Amniotic epithelial cell (primary cell): Measurements from ENCODE around the gene VIPR1.

Source experiments
- DNase-seq: peaks from one replicate; pipeline ENCODE4 v3.0.0-alpha.2; 2010; ENCODE audit warnings: low read depth

Gene VIPR1

DNA sequence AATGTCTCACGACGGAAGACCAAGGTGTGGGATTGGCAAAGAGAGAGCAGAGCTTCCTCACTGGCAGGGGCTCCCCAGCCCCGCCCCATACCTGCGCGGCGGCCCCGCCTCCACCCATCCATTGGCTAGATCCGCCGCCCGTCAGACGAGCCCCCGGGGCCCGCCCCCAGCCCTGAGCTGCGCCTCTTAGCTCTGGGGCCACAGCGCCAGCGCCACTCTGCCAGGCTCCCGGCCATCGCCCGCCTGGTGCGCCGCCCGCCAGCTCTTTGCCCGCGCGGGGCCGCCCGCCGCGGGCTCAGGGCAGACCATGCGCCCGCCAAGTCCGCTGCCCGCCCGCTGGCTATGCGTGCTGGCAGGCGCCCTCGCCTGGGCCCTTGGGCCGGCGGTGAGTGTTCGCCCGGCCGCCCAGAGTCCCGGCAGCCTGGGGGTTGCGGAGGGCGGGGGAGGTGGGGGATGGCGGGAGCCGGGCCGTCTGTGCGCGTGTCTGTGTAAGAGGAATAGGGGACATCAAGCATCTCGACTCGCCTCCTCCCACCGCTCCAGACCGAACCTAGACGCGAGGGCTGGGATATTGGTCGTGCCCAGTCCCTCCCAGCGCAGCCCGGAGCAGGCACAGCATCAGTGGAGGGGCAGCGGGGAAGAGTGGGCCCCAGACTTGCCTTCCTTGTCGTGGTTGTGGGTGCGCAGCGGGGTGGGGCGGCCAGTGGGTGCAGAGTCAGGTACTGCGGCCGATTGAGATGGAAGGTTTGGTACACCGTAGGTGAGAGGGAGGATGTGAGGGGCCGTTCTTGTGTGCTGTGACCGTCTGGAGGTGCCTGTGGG is at the start of gene VIPR1:
TSS of gene VIPR1 (plus strand) at position 215 of the 822 bp plus-strand sequence. CDS start at position 308, 93 bp downstream.
- DNase-seq = no peak

DNA sequence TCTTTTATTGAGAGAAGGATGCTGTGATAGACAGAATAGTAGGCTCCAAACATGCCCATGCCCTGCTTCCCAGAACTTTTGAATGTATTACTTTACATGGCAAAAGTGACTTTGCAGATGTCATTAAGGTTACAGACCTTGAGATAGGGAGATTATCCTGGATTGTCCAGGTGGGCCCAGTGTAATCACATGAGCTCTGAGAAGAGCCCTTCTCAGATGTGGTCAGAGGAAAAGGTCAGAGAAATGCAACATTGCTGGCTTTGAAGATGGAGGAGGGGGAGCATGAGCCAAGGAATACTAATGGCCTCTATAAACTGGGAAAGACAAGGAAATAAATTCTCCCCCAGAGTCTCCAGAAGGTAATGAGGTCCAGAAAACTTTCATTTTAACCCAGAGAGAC is 46.2 kb upstream of the VIPR1 start:
- DNase-seq = no peak

DNA sequence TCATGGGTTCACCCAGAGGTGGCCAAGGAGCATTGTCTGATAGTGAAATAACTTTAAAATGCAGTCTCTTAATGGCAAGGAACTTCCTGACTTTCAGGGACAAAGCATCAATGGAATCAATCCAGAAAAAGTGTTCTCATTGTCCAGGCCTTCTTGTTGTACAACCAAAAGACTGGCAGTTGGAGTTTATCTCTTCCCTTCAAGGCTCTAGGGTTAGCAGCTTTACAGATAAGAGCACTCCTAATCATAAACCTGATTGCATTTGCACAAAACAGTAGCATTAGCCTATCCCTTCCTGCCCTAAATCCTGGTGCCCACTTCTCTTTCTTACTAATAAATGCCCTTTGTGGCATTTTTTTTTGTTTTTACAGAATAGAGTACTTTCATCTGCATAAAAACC is 43.3 kb upstream of the VIPR1 start:
- no peak for DNase-seq

DNA sequence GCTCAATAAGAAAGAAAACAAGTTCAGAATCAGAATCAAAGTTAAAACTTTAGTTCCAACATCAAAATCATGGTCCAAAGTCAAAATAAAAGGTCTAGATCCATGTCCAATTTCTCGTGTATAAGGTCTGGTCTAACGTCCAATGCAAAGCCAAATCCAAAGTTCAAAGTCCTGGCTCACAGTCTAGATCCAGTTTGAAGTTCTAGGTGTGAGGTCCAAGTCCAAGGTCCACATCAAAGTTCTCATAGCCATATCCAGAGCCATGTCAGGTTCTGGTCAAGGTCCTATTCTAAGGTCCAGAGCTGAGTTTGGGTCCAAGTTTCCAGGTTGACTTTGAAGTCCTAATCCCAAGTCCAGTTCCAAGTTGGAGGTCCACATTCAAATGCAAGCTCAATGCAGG is 40.7 kb upstream of the VIPR1 start:
- DNase-seq = no peak

DNA sequence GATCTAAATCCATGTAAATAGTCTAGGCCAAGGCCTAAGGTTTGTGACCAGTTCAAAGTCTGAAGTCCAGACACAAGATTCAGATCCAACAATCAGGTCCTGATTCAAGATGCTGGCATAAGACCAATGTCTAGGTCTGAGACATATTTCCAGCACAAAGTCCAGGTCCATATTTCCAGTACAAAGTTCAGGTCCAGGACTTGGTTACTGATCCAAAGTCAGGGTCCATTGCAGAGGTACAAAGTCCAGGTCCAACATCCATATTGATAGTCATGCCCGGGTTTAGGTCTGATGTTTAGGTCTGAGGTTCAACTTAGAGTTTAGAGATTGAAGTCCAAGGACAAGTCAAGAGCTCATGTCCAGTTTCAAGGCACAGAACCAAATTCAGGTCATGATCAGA is 39.4 kb upstream of the VIPR1 start:
- no peak for DNase-seq

DNA sequence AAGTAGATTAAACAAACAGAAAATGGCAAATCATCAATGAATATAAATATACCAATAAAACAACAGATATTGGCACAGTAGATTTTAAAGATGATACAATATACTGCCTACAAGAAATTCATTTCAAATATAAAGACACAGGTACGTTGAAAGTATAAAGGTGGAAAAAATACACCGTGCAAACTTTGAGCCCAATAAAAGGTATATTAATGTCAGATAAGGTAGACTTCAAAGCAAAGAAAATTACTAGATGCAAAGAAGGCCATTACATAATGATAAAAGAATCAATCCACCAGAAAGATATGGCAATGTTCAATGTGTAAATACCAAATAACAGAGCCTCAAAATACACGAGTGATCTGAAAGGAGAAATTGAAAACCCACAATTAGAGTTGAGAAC is 34.3 kb upstream of the VIPR1 start:
- no peak for DNase-seq

GRCh38 chr3:42472555-42472954 is 29.9 kb upstream of the VIPR1 start:
- no peak for DNase-seq

GRCh38 chr3:42473083-42473932 is 29.1 kb upstream of the VIPR1 start:
- peak; percentile 8 for DNase-seq

DNA sequence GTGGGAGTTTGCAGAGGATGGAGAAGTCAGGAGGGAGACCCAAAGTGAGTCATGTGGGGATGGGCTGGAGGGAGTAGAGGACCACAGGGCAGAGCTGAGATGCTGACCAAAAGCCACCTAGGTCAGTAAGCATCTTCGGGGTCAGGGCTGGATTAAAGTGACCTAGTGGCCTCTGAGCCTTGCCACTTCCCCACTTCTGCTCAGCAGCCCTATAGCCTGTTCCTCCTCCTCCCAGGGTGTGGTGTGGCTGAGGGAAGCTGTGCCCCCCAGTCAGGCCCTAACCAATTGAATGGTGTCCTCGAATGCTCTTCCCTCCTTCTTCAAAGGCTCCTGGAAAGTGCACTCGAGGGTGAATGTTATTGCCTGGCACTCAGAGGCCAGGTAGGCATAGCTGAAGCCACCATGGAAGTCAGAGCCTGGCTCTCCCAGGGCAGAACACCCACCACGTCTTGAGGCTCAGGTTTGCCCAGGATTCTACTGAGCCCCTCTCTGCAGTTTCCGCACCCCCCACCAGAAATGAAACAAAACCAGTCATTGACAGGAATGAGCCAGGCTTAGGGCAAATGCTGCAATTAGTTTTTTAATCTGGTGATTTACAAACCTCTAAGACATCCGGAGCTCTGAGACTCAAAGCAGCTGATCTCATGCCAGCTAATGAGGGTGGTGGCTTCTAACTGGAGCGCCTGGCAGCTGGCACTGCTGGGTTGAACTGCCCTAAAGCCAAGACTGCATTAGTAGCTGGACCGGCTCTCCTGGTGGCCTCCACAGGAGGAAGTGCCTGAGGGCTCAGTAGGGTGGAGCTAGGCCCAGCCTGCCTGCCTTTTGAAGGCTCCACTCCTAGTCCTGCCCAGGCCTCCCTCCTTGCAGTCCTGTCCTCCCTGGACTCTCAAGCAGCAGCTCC is 26.0 kb upstream of the VIPR1 start:
- DNase-seq = no peak

GRCh38 chr3:42477696-42478095 is 24.7 kb upstream of the VIPR1 start:
- no peak for DNase-seq

DNA sequence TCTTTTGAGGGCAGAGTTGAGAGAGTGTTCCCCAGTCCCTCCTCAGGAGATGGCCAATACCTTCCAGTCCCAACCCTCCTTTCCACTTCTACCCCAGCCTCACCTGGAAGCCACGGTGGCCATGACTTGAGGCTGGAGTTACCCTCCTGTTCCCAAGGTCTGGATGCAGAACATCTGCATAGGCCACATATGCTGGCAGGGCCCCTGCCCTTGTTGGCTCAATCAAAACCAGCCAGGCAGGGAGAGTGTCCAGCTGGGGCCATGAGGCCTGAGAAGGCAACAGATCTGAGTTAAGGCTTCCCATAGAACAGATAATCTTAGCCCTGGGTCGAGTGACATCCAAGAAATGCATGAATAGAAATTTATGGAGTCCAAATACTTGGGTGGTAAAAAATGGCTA is 23.6 kb upstream of the VIPR1 start:
- DNase-seq = no peak

- DNase-seq = no peak
Measured at GRCh38 chr3:42486814-42487565, 15.5 kb upstream of the VIPR1 start.

DNA sequence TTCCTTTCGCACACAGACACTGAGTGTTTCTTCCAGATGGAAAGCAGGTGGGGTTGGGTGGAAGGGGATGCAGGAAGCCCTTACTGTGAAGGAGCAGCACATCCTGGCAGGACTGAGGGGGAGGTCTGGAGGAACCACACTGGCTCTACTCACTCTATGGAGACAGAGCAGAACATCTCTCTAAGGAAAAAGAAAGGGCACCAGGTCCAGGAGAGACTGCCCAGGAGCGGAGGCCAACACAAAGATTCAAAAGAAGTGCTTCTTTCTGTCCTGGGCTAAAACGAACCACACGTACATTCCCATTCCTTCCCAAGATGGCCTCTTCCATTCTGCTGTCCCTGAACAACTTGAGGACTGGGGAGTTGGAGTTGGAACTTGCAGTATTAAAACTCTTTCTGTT is 13.8 kb upstream of the VIPR1 start:
- DNase-seq = no peak

- no peak for DNase-seq
Measured at GRCh38 chr3:42489116-42489936, 13.1 kb upstream of the VIPR1 start.

DNA sequence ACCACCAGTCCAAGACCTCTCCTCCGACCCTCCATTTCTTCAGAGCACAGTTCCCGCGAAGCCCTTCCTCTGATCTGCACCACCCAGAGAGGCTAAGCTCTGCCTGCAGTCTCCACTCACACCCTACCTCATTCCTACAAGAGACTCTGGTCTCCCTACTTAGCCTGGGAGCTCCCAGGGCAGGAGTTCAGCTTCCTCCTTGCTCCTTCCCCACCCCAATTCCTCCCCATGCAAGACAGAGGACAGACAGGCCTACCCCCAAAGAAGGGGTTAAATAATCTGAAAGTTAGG is 12.6 kb upstream of the VIPR1 start:
- no peak for DNase-seq

DNA sequence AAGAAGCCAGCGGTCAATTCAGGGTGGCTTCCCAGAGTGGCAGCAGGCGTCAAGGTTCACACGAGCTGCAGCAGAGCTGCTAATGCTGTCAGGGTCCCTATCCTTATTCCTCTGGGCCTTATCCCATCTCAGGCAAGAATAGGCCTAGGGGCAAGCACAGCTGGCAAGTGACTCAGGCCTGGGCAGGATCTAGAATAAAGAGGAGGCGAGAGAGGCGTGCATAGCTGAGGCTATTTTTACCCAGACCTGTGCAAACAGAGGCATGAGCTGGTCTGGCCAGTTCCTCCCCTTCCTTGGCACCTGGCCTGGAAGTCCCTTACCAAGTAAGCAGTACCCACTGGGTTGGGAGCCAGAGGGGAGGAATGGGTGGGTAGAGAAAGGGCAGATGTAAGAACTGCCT is 12.2 kb upstream of the VIPR1 start:
- DNase-seq = no peak

DNA sequence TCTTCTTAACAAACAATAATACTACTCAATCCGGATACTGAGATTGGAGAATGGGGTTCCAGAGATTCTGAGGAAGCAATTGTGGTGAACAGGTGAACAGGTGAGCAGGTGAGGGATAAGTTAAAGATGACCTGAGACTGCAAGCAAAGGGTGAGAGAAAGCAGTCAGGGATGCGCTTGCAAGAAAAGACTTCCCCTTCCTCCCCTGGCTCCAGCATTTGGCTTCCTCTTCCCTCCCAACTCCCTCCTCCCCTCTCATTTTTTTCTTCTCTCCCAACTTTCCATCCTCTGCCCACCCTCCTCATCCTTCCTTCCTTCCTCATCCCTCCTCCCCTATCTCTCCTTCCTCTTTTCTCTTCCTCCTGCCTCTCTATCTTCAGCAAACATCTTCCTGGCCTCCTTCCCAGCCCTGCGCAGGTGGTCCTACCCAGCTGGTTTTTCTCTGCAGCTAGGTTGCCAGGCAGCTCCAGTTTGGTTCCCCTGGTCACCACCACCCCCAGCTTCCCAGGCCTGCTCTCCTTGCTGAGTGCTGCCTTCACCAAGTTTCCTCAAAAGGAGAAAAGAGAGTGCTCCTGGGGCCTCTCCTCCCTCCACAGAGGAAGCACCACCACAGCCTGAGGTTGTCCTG is 10.4 kb upstream of the VIPR1 start:
- DNase-seq = no peak

- no peak for DNase-seq
Measured at GRCh38 chr3:42492508-42493080, 9.8 kb upstream of the VIPR1 start.

DNA sequence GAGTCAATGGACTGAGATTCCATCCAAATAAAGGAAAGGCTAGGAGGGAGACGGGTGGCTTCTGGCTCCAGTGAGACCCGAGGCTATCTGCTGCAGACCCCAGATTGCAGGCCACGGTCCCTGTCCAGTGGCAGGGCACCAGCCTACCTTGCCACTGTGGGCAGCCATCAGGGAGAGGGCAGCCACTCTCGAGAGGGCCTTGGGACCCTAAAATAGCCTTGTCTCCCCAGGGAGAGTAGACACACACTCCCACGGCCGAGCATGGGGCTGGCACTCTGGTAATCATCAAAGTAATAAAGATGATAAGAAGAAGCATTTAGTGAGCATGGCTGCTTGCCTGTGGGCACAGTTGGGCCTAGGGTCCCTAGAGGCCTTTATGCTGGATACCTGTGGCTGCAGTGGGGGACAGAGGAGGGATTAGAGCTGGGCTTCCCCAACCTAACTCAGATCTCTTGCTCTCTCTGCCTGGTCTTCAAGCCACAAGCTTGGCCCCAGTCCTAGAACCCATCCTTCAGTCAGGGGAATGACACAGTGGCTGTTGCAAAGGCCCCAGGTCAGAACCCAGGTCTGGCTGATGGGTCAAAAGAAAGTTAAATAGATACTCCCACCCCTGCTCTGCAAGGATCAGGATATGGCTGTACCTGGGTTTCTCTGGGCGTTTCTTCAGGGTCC is 9.2 kb upstream of the VIPR1 start:
- no peak for DNase-seq

GRCh38 chr3:42493798-42494151 is 8.7 kb upstream of the VIPR1 start:
- DNase-seq = no peak
